Sigmoid colon (tissue), 7 donors: ENCODE measurements around the gene SF3B5. TPM values are rescaled to one million over a fixed set of nuclear protein-coding genes. Genes with fewer than 3 reads are reported as not detected.

Source experiments
- DNase-seq: peaks from one replicate; pipeline ENCODE4 v3.0.0-alpha.2; 2019
- H3K27ac ChIP-seq, 4 donors: fragments of 200-600 bp; sonication (generic); one replicate each; pipeline ENCODE4 v1.5.1; 2016 to 2019; ENCODE audit warnings: mild to moderate bottlenecking in 1 of 4
- H3K27me3 ChIP-seq, 3 donors: fragments of 200-600 bp; sonication (generic); one replicate each; pipeline ENCODE4 v1.5.1; 2019; ENCODE audit warnings: mild to moderate bottlenecking in 1 of 3
- H3K36me3 ChIP-seq, 4 donors: fragments of 200-600 bp; sonication (generic); one replicate each; pipeline ENCODE4 v1.5.1; 2016 to 2019
- H3K4me1 ChIP-seq, 4 donors: fragments of 200-600 bp; sonication (generic); one replicate each; pipeline ENCODE4 v1.5.1; 2017 to 2019
- H3K4me3 ChIP-seq, 4 donors: fragments of 200-600 bp; sonication (generic); one replicate each; pipeline ENCODE4 v1.5.1; 2017 to 2019; ENCODE audit warnings: mild to moderate bottlenecking in 2 of 4, moderate library complexity in 1 of 4
- H3K9me3 ChIP-seq, 4 donors: fragments of 200-600 bp in 3 of 4; sonication (generic) in 3 of 4; one replicate each; pipeline versions ENCODE4 v1.5.1 to v1.6.1; 2013 to 2019
- EP300 ChIP-seq, 4 donors: sonication (generic); formaldehyde crosslinking; IDR thresholded peaks; one replicate each; pipeline ENCODE4 v1.6.1; 2017; ENCODE audit warnings: antibody characterized with exemption in 4 of 4
- POLR2A ChIP-seq, 2 donors: fragments of 450-650 bp; IDR thresholded peaks; one replicate each; pipeline ENCODE4 v1.6.1; 2016; ENCODE audit warnings: antibody characterized with exemption in 2 of 2, mild to moderate bottlenecking in 2 of 2, moderate library complexity in 2 of 2
- POLR2AphosphoS5 ChIP-seq, 4 donors: sonication (generic); formaldehyde crosslinking; IDR thresholded peaks; one replicate each; pipeline ENCODE4 v1.6.1; 2017; ENCODE audit warnings: antibody characterized with exemption in 4 of 4
- WGBS, 2 donors: extraction: QIAGEN DNeasy Blood & Tissue Kit; methylation state at CpG; one replicate each; pipeline ENCODE4 v1.1.7; 2013; 5-methylcytosine and 5-hydroxymethylcytosine counted together
- intact Hi-C: fragments of 100-400 bp; cut with DNase I; formaldehyde crosslinking; loops from one replicate; pipeline ENCODE4 v1.15.1; 2023
- polyA plus RNA-seq, 3 donors: library from polyadenylated mRNA; stranded (reverse); fragments of 200-250 nt; gene quantifications; one replicate each; pipeline ENCODE4 v1.2.3, GENCODE V29; 2013
- total RNA-seq, 4 donors: library from RNA; depleted of rRNA; stranded (reverse); fragments of >200 nt; gene quantifications; one replicate each; pipeline ENCODE4 v1.1.0, GENCODE V29; 2016
- TF ChIP-seq, protein P1 (sequence below), 4 experiments: fragments of 450-650 bp in 3 of 4; fragments of 200-600 bp in 1 of 4; IDR thresholded peaks; one replicate each; pipeline ENCODE4 v1.5.1; 2016 to 2019; ENCODE audit warnings: antibody characterized with exemption in 4 of 4, mild to moderate bottlenecking in 3 of 4, moderate library complexity in 2 of 4
- donor health status: healthy with polysubstance abuse.
- donor health status: Bipolar disorder and iron deficiency.
- donor health status: healthy.

SF3B5 gene
- total and polyA plus RNA-seq, 7 donors: 110 to 370 (median 200) TPM

DNA sequence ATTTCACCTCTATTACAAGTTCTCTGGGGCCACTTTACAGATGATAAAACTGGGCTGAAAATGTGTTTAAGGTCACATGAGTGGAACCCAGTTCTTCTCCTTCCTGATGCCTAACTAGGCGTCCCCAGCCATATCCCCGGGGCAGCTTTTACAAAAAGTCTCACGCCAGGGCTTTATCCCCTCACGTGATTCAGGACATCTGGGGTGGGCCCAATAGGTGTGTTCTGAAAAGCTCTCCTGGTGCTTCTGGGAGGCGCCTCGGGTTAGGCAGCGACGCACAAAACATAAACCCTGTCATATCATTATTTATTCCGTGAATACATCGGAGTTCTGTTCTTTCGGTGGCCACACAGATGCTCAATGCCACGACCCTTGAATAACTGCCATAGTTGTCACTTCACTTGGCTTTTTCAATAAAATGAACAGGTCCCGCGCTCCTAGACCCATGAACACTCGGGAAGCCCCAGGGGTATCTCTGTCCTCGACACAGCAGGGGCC is 32.1 kb downstream of the SF3B5 start:
- Histone ChIP-seq H3K36me3 (no peaks in the 10 kb centered on the region), H3K4me3 (peak overlapping the region; percentile 46 to 86 (median 62)), H3K9me3 (no peaks in the 10 kb centered on the region), H3K4me1 (peaks cover 0 to 23% (median 17%) of the 10 kb centered on the region in 4 donors), H3K27me3 (peaks cover 4 to 48% (median 34%) of the 10 kb centered on the region in 3 donors), H3K27ac (peak overlapping the region in 3 of 4 donors; percentile 67 to 72 (median 69))
- TF ChIP-seq, protein P1, sequence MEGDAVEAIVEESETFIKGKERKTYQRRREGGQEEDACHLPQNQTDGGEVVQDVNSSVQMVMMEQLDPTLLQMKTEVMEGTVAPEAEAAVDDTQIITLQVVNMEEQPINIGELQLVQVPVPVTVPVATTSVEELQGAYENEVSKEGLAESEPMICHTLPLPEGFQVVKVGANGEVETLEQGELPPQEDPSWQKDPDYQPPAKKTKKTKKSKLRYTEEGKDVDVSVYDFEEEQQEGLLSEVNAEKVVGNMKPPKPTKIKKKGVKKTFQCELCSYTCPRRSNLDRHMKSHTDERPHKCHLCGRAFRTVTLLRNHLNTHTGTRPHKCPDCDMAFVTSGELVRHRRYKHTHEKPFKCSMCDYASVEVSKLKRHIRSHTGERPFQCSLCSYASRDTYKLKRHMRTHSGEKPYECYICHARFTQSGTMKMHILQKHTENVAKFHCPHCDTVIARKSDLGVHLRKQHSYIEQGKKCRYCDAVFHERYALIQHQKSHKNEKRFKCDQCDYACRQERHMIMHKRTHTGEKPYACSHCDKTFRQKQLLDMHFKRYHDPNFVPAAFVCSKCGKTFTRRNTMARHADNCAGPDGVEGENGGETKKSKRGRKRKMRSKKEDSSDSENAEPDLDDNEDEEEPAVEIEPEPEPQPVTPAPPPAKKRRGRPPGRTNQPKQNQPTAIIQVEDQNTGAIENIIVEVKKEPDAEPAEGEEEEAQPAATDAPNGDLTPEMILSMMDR (IDR thresholded peaks at IDR 0.05): no peak
- TF ChIP-seq EP300 (IDR thresholded peaks at IDR 0.05) (no peak), POLR2A (IDR thresholded peaks at IDR 0.05) (no peak), POLR2AphosphoS5 (IDR thresholded peaks at IDR 0.05) (no peak)
- DNase-seq: no peak
- intact Hi-C loops: no loop called here
- WGBS, 2 donors: 1 to 2% methylated on average over 16 of the region's 16 CpGs

DNA sequence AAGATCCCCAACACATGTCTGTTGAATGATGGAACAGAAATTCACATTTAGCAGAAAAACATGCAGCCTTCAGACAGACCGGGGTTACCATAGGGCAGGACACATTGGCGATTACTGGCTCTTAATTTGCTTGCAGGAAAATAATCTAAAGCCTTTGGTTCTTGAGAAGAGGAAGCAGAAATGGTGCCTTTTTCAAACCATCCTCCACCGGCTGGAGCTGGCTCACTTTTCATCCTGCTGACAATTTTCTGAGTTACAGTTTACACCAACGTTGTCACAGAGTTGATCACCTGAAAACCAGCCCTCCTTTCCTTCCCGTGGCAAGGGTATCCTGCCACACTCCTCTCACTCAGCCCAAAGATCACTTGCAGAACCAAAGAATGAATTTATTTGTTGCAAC is 32.6 kb downstream of the SF3B5 start:
- TF ChIP-seq POLR2A (IDR thresholded peaks at IDR 0.05) (no peak), POLR2AphosphoS5 (IDR thresholded peaks at IDR 0.05) (no peak), EP300 (IDR thresholded peaks at IDR 0.05) (no peak)
- TF ChIP-seq, protein P1 (IDR thresholded peaks at IDR 0.05): no peak
- H3K36me3 ChIP-seq: no peaks in the 10 kb centered on the region
- WGBS, 2 donors: 10 to 18% methylated on average over 5 of the region's 5 CpGs
- H3K27me3 ChIP-seq: peaks cover 4 to 42% (median 34%) of the 10 kb centered on the region in 3 donors
- H3K4me3 ChIP-seq: no peak overlapping the region
- H3K27ac ChIP-seq: no peak overlapping the region
- no peaks in the 10 kb centered on the region for H3K9me3 ChIP-seq
- peaks cover 0 to 23% (median 17%) of the 10 kb centered on the region in 4 donors for H3K4me1 ChIP-seq
- intact Hi-C loops: no loop called here
- DNase-seq: no peak

DNA sequence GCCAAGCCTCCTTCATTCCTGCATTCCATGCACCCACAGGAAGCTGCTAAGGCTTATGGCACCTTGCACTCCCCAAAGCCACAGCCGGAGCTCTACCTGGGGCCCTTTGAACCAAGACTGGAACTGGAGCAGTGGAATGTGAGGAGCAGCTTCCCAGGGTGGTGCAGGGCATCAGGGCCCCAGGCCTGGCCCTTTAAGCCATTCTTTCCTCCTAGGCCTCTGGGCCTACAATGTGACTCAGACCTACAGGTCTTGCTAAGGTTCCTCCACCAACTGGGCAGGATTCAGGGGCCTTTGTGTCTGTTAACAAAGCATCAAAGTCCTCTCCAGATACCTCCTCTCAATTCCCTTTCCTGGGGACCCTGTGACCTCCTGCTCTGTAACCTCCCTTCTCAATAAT is 36.2 kb downstream of the SF3B5 start:
- no peak for TF ChIP-seq POLR2A (IDR thresholded peaks at IDR 0.05)
- TF ChIP-seq, protein P1 (IDR thresholded peaks at IDR 0.05): no peak
- no peak for TF ChIP-seq POLR2AphosphoS5 (IDR thresholded peaks at IDR 0.05)
- no peak for TF ChIP-seq EP300 (IDR thresholded peaks at IDR 0.05)
- Histone ChIP-seq H3K27me3 (peaks cover 0 to 7% (median 6%) of the 10 kb centered on the region in 3 donors), H3K4me3 (no peak overlapping the region), H3K36me3 (no peaks in the 10 kb centered on the region), H3K4me1 (peaks cover 0 to 10% (median 7%) of the 10 kb centered on the region in 4 donors), H3K9me3 (no peaks in the 10 kb centered on the region), H3K27ac (no peak overlapping the region)
- intact Hi-C loops: no loop called here
- DNase-seq: no peak
- 93 to 100% methylated on average over 1 of the region's 1 CpG for WGBS, 2 donors

DNA sequence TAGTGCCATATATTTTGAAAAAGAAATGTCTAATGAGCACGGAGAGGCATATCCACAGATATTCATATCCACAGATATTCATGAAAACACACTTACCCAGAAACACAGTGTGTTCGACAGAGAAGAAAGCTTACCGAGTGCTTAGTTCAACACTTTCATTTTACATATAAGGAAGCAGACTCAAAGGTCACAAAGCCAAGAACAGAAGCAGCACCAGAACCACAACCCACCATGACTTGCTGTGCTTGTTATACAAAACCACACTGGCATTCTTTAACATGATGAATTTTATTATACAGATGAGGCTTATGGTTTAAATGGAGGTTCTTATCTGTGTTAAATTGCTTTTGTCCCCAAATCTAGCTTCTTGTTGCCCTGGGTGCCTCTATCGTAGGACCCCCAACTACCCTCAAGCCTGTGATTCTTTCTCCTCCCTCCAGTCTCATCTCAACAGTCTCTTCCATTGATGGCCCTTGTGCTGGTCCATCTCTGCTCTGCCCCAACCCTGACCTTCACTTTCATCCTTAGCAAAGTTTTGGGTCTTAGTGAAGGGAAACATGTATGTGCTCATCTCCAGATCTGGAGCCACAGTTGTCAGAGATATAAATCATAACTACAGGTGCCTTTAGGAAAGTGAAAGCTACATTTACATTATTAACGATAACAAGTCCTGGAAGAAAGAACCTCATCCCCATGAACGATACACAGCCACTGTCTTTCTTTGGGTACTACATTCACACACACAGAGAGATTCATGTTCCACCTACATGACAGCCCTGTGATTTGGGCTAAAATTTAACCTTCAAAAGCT is 40.0 kb downstream of the SF3B5 start:
- TF ChIP-seq EP300 (IDR thresholded peaks at IDR 0.05) (no peak), POLR2A (IDR thresholded peaks at IDR 0.05) (no peak), POLR2AphosphoS5 (IDR thresholded peaks at IDR 0.05) (no peak)
- TF ChIP-seq, protein P1 (IDR thresholded peaks at IDR 0.05): no peak
- H3K27ac ChIP-seq: no peak overlapping the region
- intact Hi-C loops: no loop called here
- no peak for DNase-seq
- H3K4me1 ChIP-seq: no peaks in the 10 kb centered on the region
- 21 to 31% methylated on average over 6 of the region's 6 CpGs for WGBS, 2 donors
- no peaks in the 10 kb centered on the region for H3K9me3 ChIP-seq
- H3K27me3 ChIP-seq: no peaks in the 10 kb centered on the region
- H3K36me3 ChIP-seq: no peaks in the 10 kb centered on the region
- H3K4me3 ChIP-seq: no peak overlapping the region
